NT2/D1 (cell line): ENCODE data around the gene ITGA5.

ENCODE experiments used
- YY1 ChIP-seq: IDR thresholded peaks from 2 replicates; pipeline ENCODE4 v1.6.1; 2011; ENCODE audit not compliant: insufficient read length, insufficient read depth
- ZNF274 ChIP-seq: IDR thresholded peaks from 2 replicates; pipeline ENCODE4 v1.6.1; 2011; ENCODE audit warnings: mild to moderate bottlenecking, low read depth, low read length

- TF ChIP-seq YY1 (no peak), ZNF274 (no peak)
Observed at GRCh38 chr12:54417712-54418440, 1.2 kb downstream of the ITGA5 start.
